Parathyroid adenoma (tissue), 2 donors: ENCODE data around the gene FYB1.

ENCODE experiments used
- H2AFZ ChIP-seq: fragments of 300-600 bp; sonication (generic); one replicate; pipeline ENCODE4 v1.7.0; 2017; ENCODE audit warnings: antibody characterized with exemption, mild to moderate bottlenecking
- H3K27ac ChIP-seq: fragments of 300-600 bp; sonication (generic); one replicate; pipeline ENCODE4 v1.7.0; 2017
- H3K27me3 ChIP-seq: fragments of 300-600 bp; sonication (generic); one replicate; pipeline ENCODE4 v1.7.0; 2017; ENCODE audit warnings: low read length; ENCODE audit not compliant: control insufficient read depth, insufficient read depth
- H3K36me3 ChIP-seq: fragments of 300-600 bp; sonication (generic); one replicate; pipeline ENCODE4 v1.7.0; 2017; ENCODE audit warnings: low read length; ENCODE audit not compliant: control insufficient read depth, insufficient read depth
- H3K4me1 ChIP-seq: fragments of 300-600 bp; sonication (generic); one replicate; pipeline ENCODE4 v1.7.0; 2017; ENCODE audit warnings: control low read depth
- H3K4me2 ChIP-seq: fragments of 300-600 bp; sonication (generic); one replicate; pipeline ENCODE4 v1.7.0; 2017; ENCODE audit warnings: low read length
- H3K4me3 ChIP-seq: fragments of 300-600 bp; sonication (generic); one replicate; pipeline ENCODE4 v1.7.0; 2017; ENCODE audit warnings: low read depth, low read length
- H3K79me2 ChIP-seq: fragments of 300-600 bp; sonication (generic); one replicate; pipeline ENCODE4 v1.7.0; 2017; ENCODE audit warnings: control low read depth
- H3K9ac ChIP-seq: fragments of 300-600 bp; sonication (generic); one replicate; pipeline ENCODE4 v1.7.0; 2017; ENCODE audit warnings: mild to moderate bottlenecking
- H3K9me3 ChIP-seq: fragments of 300-600 bp; sonication (generic); one replicate; pipeline ENCODE4 v1.7.0; 2017; ENCODE audit warnings: low read length; ENCODE audit not compliant: control insufficient read depth
- TF ChIP-seq, protein P1 (sequence below): fragments of 300-600 bp; sonication (generic); IDR thresholded peaks from one replicate; pipeline ENCODE4 v1.7.0; 2017; ENCODE audit warnings: antibody characterized with exemption, mild to moderate bottlenecking
- donor health status: primary hyperparathyroidism.

FYB1 gene

DNA sequence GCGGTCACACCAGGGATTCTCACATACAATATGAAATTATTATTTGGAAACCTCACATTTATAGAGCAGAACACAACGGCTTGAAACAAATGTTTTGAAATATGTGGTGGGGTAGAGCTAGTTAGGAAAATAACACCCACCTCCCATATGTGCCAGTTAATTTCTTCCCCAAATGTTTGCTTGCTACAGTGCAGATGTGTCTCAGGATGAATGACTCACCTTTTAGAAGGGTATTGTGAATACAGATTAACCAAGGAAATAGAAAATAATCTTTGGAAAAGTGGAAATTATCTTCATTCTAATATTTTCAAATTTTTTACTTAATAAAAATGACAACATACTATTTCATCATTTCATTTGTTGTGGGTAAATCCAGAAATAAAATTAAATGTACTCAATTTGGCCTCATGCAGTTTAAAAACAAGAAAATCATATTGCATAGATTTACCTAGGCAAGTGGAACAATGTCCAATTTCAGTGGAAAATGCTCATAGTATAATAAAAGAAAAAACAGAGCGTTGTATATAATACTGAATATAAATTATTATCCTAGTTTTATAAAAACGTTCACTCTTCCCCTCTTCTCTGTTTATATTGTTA is 105.9 kb downstream of the FYB1 start:
- H3K36me3 ChIP-seq, result no peaks in the 10 kb centered on the region
- H3K4me3 ChIP-seq, result no peak overlapping the region
- H3K79me2 ChIP-seq, result no peaks in the 10 kb centered on the region
- H3K9ac ChIP-seq, result no peak overlapping the region
- H3K27ac ChIP-seq, result no peak overlapping the region
- TF ChIP-seq, protein P1, sequence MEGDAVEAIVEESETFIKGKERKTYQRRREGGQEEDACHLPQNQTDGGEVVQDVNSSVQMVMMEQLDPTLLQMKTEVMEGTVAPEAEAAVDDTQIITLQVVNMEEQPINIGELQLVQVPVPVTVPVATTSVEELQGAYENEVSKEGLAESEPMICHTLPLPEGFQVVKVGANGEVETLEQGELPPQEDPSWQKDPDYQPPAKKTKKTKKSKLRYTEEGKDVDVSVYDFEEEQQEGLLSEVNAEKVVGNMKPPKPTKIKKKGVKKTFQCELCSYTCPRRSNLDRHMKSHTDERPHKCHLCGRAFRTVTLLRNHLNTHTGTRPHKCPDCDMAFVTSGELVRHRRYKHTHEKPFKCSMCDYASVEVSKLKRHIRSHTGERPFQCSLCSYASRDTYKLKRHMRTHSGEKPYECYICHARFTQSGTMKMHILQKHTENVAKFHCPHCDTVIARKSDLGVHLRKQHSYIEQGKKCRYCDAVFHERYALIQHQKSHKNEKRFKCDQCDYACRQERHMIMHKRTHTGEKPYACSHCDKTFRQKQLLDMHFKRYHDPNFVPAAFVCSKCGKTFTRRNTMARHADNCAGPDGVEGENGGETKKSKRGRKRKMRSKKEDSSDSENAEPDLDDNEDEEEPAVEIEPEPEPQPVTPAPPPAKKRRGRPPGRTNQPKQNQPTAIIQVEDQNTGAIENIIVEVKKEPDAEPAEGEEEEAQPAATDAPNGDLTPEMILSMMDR, result no peak
- H3K4me2 ChIP-seq, result no peak overlapping the region
- H3K4me1 ChIP-seq, result no peaks in the 10 kb centered on the region
- no peaks in the 10 kb centered on the region for H3K27me3 ChIP-seq
- H3K9me3 ChIP-seq, result no peaks in the 10 kb centered on the region
- no peak overlapping the region for H2AFZ ChIP-seq

DNA sequence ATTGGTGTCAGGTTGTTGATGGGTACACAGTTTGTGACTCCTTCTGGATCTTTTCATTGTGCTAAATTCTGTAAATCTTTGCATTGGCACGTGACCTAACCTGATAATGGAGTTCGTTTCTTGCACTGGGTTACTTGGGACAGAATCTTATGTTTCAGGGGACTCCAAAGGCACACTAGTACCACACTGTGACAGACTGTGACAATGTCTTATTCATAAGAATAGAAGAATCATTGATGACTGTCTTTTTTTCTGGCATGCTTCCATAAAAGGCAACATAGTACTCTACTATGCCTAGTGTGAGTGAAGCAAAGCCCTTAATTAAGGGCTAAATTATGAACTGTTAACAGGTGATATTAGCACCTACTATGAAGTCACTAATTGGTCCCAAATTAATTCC is 109.8 kb downstream of the FYB1 start:
- Histone ChIP-seq H3K4me3 (no peak overlapping the region), H3K27ac (no peak overlapping the region), H3K36me3 (no peaks in the 10 kb centered on the region), H3K4me2 (no peak overlapping the region), H3K27me3 (no peaks in the 10 kb centered on the region), H3K79me2 (no peaks in the 10 kb centered on the region), H3K9me3 (no peaks in the 10 kb centered on the region), H3K4me1 (no peaks in the 10 kb centered on the region), H3K9ac (no peak overlapping the region), H2AFZ (no peak overlapping the region)
- TF ChIP-seq, protein P1, result no peak

DNA sequence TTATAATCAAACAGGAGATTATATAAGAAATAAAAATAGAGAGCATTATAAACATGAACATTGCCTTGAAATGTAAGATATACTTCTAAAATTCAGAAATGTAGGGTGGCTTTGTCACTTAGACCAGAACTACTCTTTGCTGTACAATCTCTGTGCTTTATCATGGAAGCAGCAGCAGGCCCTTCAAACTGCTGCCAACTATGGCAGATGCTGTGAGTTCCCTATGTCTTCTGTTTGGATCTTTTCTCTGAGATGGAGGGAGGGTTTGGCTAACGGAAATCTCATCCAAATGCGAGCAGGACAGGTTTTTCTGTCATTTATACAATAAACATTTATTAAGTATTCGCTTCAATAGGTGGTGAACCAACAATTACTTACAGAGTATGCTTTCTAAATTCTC is 110.4 kb downstream of the FYB1 start:
- no peaks in the 10 kb centered on the region for H3K27me3 ChIP-seq

DNA sequence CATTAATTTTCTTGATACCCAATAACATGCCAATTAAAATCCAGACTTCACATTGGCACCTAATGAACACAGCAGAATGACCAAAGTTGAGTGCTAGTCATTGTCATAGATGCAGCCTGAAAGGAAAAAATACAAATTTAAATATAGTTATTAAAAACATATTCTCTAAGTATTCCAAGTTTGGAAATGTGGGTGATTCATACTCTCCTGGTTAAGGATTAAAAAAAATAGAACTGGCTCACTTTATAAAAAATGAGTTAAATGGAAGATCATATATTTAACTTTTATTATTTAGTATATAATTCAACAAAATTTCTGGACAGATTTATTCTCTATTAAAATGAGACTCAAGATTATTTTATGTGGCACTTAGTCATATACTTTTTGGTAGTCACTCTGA is 112.0 kb downstream of the FYB1 start:
- no peaks in the 10 kb centered on the region for H3K79me2 ChIP-seq
- H3K4me3 ChIP-seq, result no peak overlapping the region
- H3K9me3 ChIP-seq, result no peaks in the 10 kb centered on the region
- no peaks in the 10 kb centered on the region for H3K27me3 ChIP-seq
- TF ChIP-seq, protein P1, result no peak
- no peak overlapping the region for H2AFZ ChIP-seq
- no peaks in the 10 kb centered on the region for H3K4me1 ChIP-seq
- H3K4me2 ChIP-seq, result no peak overlapping the region
- no peak overlapping the region for H3K27ac ChIP-seq
- H3K36me3 ChIP-seq, result no peaks in the 10 kb centered on the region
- no peak overlapping the region for H3K9ac ChIP-seq

More for the DNA sequence above, 110.4 kb downstream of the FYB1 start:
- Histone ChIP-seq H3K4me3 (no peak overlapping the region), H3K9ac (no peak overlapping the region), H3K79me2 (no peaks in the 10 kb centered on the region), H2AFZ (no peak overlapping the region), H3K4me2 (no peak overlapping the region), H3K36me3 (no peaks in the 10 kb centered on the region), H3K27ac (no peak overlapping the region), H3K9me3 (no peaks in the 10 kb centered on the region), H3K4me1 (no peaks in the 10 kb centered on the region)
- TF ChIP-seq, protein P1, result no peak

DNA sequence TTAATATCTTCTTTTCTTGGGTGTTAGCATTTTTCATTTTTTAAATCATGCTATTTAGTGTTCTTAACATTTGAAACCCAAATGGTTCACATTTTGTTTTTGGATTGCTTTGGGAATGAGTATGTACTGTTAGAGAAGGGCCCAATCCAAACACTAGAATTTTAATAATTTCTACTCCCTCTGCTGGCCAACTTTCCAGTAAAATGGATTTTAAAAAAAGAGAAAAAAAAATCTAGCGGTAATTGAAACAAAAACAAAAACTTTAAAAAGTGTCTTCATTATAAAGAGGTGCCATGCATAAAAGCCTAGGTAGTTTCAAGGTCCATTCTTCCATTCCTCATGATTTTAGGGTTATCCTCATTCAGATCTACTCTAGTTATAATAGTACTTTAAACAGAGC is 113.0 kb downstream of the FYB1 start:
- no peaks in the 10 kb centered on the region for H3K36me3 ChIP-seq
- no peaks in the 10 kb centered on the region for H3K79me2 ChIP-seq
- TF ChIP-seq, protein P1, result no peak

More for the DNA sequence above, 113.0 kb downstream of the FYB1 start:
- Histone ChIP-seq H3K4me3 (no peak overlapping the region), H3K4me2 (no peak overlapping the region), H2AFZ (no peak overlapping the region), H3K27ac (no peak overlapping the region), H3K9ac (no peak overlapping the region), H3K9me3 (no peaks in the 10 kb centered on the region), H3K27me3 (no peaks in the 10 kb centered on the region), H3K4me1 (no peaks in the 10 kb centered on the region)
